Heart right ventricle (tissue), 16 donors: ENCODE results near the gene CLASP2. TPM values are rescaled to one million over a fixed set of nuclear protein-coding genes. Genes with fewer than 3 reads are reported as not detected.

Source experiments
- ATAC-seq, 8 donors: fragments of 200-7000 bp; cut with Tn5 transposase; one replicate each; pipeline ENCODE4 v1.9.1; 2020; ENCODE audit warnings: mild to moderate bottlenecking in 8 of 8, moderate library complexity in 8 of 8, moderate number of reproducible peaks in 1 of 8
- DNase-seq, 2 donors: peaks; one replicate each; pipeline ENCODE4 v3.0.0-alpha.2; 2020
- H3K27ac ChIP-seq, 10 donors: fragments of 200-600 bp; sonication (generic) in 2 of 10; one replicate each; pipeline versions ENCODE4 v1.5.0 to v1.8.0; 2020 to 2022; ENCODE audit warnings: mild to moderate bottlenecking in 3 of 10
- H3K27me3 ChIP-seq, 7 donors: fragments of 200-600 bp; one replicate each; pipeline ENCODE4 v1.8.0; 2021 to 2022; ENCODE audit warnings: mild to moderate bottlenecking in 2 of 7
- H3K36me3 ChIP-seq, 9 donors: fragments of 200-600 bp; sonication (generic) in 1 of 9; one replicate each; pipeline versions ENCODE4 v1.5.0 to v1.8.0; 2020 to 2022; ENCODE audit warnings: mild to moderate bottlenecking in 2 of 9
- H3K4me1 ChIP-seq, 9 donors: fragments of 200-600 bp; sonication (generic) in 1 of 9; one replicate each; pipeline versions ENCODE4 v1.5.0 to v1.8.0; 2020 to 2022; ENCODE audit warnings: mild to moderate bottlenecking in 4 of 9
- H3K4me3 ChIP-seq, 10 donors: fragments of 200-600 bp; sonication (generic) in 2 of 10; one replicate each; pipeline versions ENCODE4 v1.5.0 to v1.8.0; 2020 to 2022; ENCODE audit warnings: mild to moderate bottlenecking in 7 of 10, moderate library complexity in 2 of 10
- H3K9me3 ChIP-seq, 11 donors: fragments of 200-600 bp in 10 of 11; sonication (generic) in 2 of 11; one replicate each; pipeline versions ENCODE4 v1.5.0 to v1.8.0; 2013 to 2022; ENCODE audit warnings: mild to moderate bottlenecking in 2 of 11, control low read depth in 1 of 11, moderate library complexity in 1 of 11
- CTCF ChIP-seq, 9 donors: fragments of 200-600 bp; sonication (generic) in 2 of 9; IDR thresholded peaks; one replicate each; pipeline versions ENCODE4 v1.5.0 to v1.8.0; 2021 to 2022; ENCODE audit warnings: antibody characterized with exemption in 9 of 9, mild to moderate bottlenecking in 5 of 9, moderate library complexity in 1 of 9
- WGBS, 2 donors: extraction: QIAGEN DNeasy Blood & Tissue Kit; methylation state at CpG; one replicate each; pipeline ENCODE4 v1.1.7; 2013; ENCODE audit warnings: inconsistent platforms in 1 of 2; 5-methylcytosine and 5-hydroxymethylcytosine counted together
- intact Hi-C, 10 donors: fragments of 100-400 bp; cut with DNase I; formaldehyde crosslinking; loops; one replicate each; pipeline versions ENCODE4 v1.11.1 to v1.14.2; 2022
- polyA plus RNA-seq, 2 donors: library from polyadenylated mRNA; stranded (reverse); fragments of 200-250 nt; gene quantifications; one replicate each; pipeline ENCODE4 v1.2.3, GENCODE V29; 2013
- total RNA-seq, 10 donors: library from RNA; stranded (reverse); fragmentation: NEBNext Ultra II Directional in 3 of 10; extraction: Animal tissue kit (Norgen Biotek cat#: 25700) in 3 of 10; gene quantifications; one replicate each; pipeline versions ENCODE4 v1.2.1 to v1.2.4, GENCODE V29; 2021 to 2023
- donor health status: Arrhythmogenic right ventricular cardiomyopathy.
- donor health status: ischemic (EF 13 %, LVEDD 7.1; RV severe dilation, severe dysfunction).
- donor health status: healthy with polysubstance abuse.
- donor health status: DM: no; HTN: yes; CAD: no.
- donor health status: DM: no; HTN: no; CAD: no.
- donor health status: ischemic (EF 25% LVEDD 6.9; RV normal size, moderate dysfunction).
- donor health status: ischemic (EF 25% LVEDD 5.7; RV mildly dilated, moderate dysfunction).
- donor health status: healthy.
- donor health status: DM: yes; HTN: yes; CAD: no.
- donor health status: Ischemic cardiomyopathy.
- donor health status: ischemic (EF 35%, LVEDD 5.7; RV mildly dilated, moderate dysfunction).
- donor health status: nonischemic (EF 11% LVEDD 7.7; RV severe dilation, severe dysfunction).
- donor health status: DM: yes; HTN: yes; CAD: no.
- donor health status: PGD.
- donor health status: ischemic (EF 29% LVEDD 5.4; RV normal size, mild dysfunction).
- donor health status: nonischemic (EF 23%, LVEDD 6.1; RV moderate dilation, normal function).

Gene CLASP2
- total and polyA plus RNA-seq, 12 donors: 9.7 to 107 (median 84.9) TPM

- H3K9me3 ChIP-seq: peaks cover 0 to 62% (median 13%) of the 10 kb centered on the region in 11 donors
- 94 to 98% methylated on average over 1 of the region's 1 CpG for WGBS, 2 donors
- no peak for DNase-seq
- H3K4me1 ChIP-seq: no peaks in the 10 kb centered on the region
- no peak for ATAC-seq
- no peaks in the 10 kb centered on the region for H3K27me3 ChIP-seq
- intact Hi-C loops: no loop called here
- H3K27ac ChIP-seq: no peak overlapping the region
- peaks cover 0 to 79% (median 42%) of the 10 kb centered on the region in 9 donors for H3K36me3 ChIP-seq
- H3K4me3 ChIP-seq: no peak overlapping the region
- TF ChIP-seq CTCF (IDR thresholded peaks at IDR 0.05): no peak
Observed at GRCh38 chr3:33526787-33527186, 191.3 kb downstream of the CLASP2 start.

- WGBS, 2 donors: 98 to 99% methylated on average over 2 of the region's 2 CpGs
- intact Hi-C loops: no loop called here
- no peak for TF ChIP-seq CTCF (IDR thresholded peaks at IDR 0.05)
- Histone ChIP-seq H3K4me1 (no peaks in the 10 kb centered on the region), H3K4me3 (no peak overlapping the region), H3K9me3 (peaks cover 0 to 62% (median 13%) of the 10 kb centered on the region in 11 donors), H3K27ac (no peak overlapping the region), H3K36me3 (peaks cover 0 to 71% (median 29%) of the 10 kb centered on the region in 9 donors), H3K27me3 (no peaks in the 10 kb centered on the region)
- DNase-seq (no peak), ATAC-seq (no peak)
Observed at GRCh38 chr3:33525232-33525631, 192.8 kb downstream of the CLASP2 start.

- Histone ChIP-seq H3K27ac (no peak overlapping the region), H3K4me3 (no peak overlapping the region), H3K9me3 (peaks cover 0 to 46% (median 13%) of the 10 kb centered on the region in 11 donors), H3K36me3 (peaks cover 0 to 74% (median 26%) of the 10 kb centered on the region in 9 donors), H3K27me3 (no peaks in the 10 kb centered on the region), H3K4me1 (no peaks in the 10 kb centered on the region)
- intact Hi-C loops: no loop called here
- no peak for TF ChIP-seq CTCF (IDR thresholded peaks at IDR 0.05)
- WGBS, 2 donors: 82% methylated on average over 3 of the region's 3 CpGs
- DNase-seq (no peak), ATAC-seq (no peak)
Observed at GRCh38 chr3:33523093-33523667, 194.9 kb downstream of the CLASP2 start.

- Histone ChIP-seq H3K9me3 (peaks cover 0 to 32% (median 5%) of the 10 kb centered on the region in 11 donors), H3K4me1 (no peaks in the 10 kb centered on the region), H3K27ac (no peak overlapping the region), H3K27me3 (no peaks in the 10 kb centered on the region), H3K36me3 (peaks cover 0 to 74% (median 18%) of the 10 kb centered on the region in 9 donors), H3K4me3 (no peak overlapping the region)
- DNase-seq (no peak), ATAC-seq (no peak)
- 57 to 75% methylated on average over 1 of the region's 1 CpG for WGBS, 2 donors
- TF ChIP-seq CTCF (IDR thresholded peaks at IDR 0.05): no peak
- intact Hi-C loops: no loop called here
Observed at GRCh38 chr3:33521736-33522135, 196.3 kb downstream of the CLASP2 start.
